MM.1S (cell line): ENCODE results near the gene ITPR3.

ENCODE experiments used
- DNase-seq: peaks from one replicate; pipeline ENCODE4 v3.0.0-alpha.2; 2015
- H2AFZ ChIP-seq: fragments of 300-600 bp; sonication (generic); 2 replicates; pipeline ENCODE4 v1.6.0; 2016; ENCODE audit warnings: antibody characterized with exemption, low read length
- H3F3A ChIP-seq: fragments of 300-600 bp; sonication (generic); 2 replicates; pipeline ENCODE4 v1.6.1; 2016; ENCODE audit warnings: mild to moderate bottlenecking, antibody characterized with exemption, low read length, moderate library complexity, mixed read lengths; ENCODE audit not compliant: insufficient read depth
- H3K27ac ChIP-seq: fragments of 300-600 bp; sonication (generic); 2 replicates; pipeline ENCODE4 v1.5.1; 2016; ENCODE audit warnings: mild to moderate bottlenecking, low read length
- H3K27me3 ChIP-seq: fragments of 300-600 bp; sonication (generic); replicated peaks from 2 replicates; pipeline ENCODE4 v1.6.0; 2016; ENCODE audit warnings: low read length; ENCODE audit not compliant: insufficient read depth
- H3K36me3 ChIP-seq: fragments of 300-600 bp; sonication (generic); replicated peaks from 2 replicates; pipeline ENCODE4 v1.6.1; 2016; ENCODE audit warnings: mild to moderate bottlenecking, low read length, mixed read lengths; ENCODE audit not compliant: insufficient read depth
- H3K4me1 ChIP-seq: fragments of 300-600 bp; sonication (generic); 2 replicates; pipeline ENCODE4 v1.6.1; 2016; ENCODE audit warnings: low read length, mixed read lengths
- H3K4me2 ChIP-seq: fragments of 300-600 bp; sonication (generic); 2 replicates; pipeline ENCODE4 v1.6.0; 2016; ENCODE audit warnings: low read depth, low read length
- H3K4me3 ChIP-seq: fragments of 300-600 bp; sonication (generic); 2 replicates; pipeline ENCODE4 v1.5.1; 2016; ENCODE audit warnings: low read length, mixed read lengths
- H3K79me2 ChIP-seq: fragments of 300-600 bp; sonication (generic); 2 replicates; pipeline ENCODE4 v1.6.1; 2016; ENCODE audit warnings: mixed run types, low read length, mixed read lengths
- H3K9ac ChIP-seq: fragments of 300-600 bp; sonication (generic); 2 replicates; pipeline ENCODE4 v1.6.1; 2016; ENCODE audit warnings: low read length, mixed read lengths
- H3K9me2 ChIP-seq: fragments of 300-600 bp; sonication (generic); replicated peaks from 2 replicates; pipeline ENCODE4 v1.6.1; 2016; ENCODE audit warnings: mild to moderate bottlenecking, low read length, mixed read lengths; ENCODE audit not compliant: insufficient read depth
- H3K9me3 ChIP-seq: fragments of 300-600 bp; sonication (generic); replicated peaks from 2 replicates; pipeline ENCODE4 v1.6.1; 2016; ENCODE audit warnings: mild to moderate bottlenecking, low read length, mixed read lengths; ENCODE audit not compliant: insufficient read depth
- H4K20me1 ChIP-seq: fragments of 300-600 bp; sonication (generic); 2 replicates; pipeline ENCODE4 v1.6.1; 2016; ENCODE audit warnings: mild to moderate bottlenecking, low read length, moderate library complexity, mixed read lengths; ENCODE audit not compliant: insufficient read depth
- EZH2 ChIP-seq: fragments of 300-600 bp; sonication (generic); optimal IDR thresholded peaks from 2 replicates; pipeline ENCODE3; 2017; ENCODE audit warnings: low read depth, mild to moderate bottlenecking, antibody characterized with exemption, low read length, mixed read lengths
- EZH2phosphoT487 ChIP-seq: fragments of 300-600 bp; sonication (generic); IDR thresholded peaks from 2 replicates; pipeline ENCODE4 v1.6.1; 2018; ENCODE audit warnings: antibody characterized with exemption, low read length
- TF ChIP-seq, protein P1 (sequence below): fragments of 300-600 bp; sonication (generic); IDR thresholded peaks from 2 replicates; pipeline ENCODE4 v1.5.1; 2016; ENCODE audit warnings: antibody characterized with exemption, low read length, mixed read lengths

ITPR3 gene

DNA sequence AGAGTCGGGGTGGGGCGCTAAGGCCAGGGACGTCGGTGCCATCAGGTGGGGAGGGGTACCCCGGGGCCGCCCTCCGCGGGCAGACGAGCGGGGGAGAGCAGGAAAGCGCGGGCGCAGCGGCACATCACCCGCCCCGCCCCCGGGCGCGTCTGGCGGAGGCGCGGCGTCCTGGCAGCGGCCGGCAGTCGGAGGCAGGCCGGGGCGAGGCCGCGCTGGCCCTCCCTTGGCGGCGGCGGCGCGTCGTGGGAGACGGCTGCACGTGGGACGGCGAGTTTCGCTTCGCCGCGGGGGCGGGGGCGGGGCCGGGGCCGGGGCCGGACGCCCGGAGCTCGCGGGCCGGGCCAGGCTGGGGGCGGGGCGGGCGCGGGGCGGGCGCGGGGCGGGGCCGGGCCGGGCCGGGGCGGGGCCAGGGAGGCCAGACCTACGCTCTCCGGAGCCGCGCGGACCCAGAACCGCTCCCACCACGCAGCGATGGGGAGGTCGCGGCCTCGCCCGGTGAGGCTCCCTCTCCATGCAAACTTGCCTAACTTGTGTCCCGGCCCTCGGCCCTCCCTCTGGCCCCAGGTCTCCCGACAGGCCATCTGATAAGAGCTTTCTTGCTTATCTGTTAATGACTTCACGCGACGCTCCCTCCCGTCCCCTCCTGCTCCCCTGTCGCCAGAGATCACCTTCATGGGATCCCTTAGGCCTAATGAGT, 12.5 kb downstream of the ITPR3 start:
- no peaks in the 10 kb centered on the region for H3K27me3 ChIP-seq
- H3K79me2 ChIP-seq = peaks cover 89% of the 10 kb centered on the region
- no peaks in the 10 kb centered on the region for H3K9me2 ChIP-seq
- H3K36me3 ChIP-seq = no peaks in the 10 kb centered on the region
- H3K27ac ChIP-seq = peak overlapping the region; percentile 6; the same call in 1 of the 2 replicates
- peaks cover 16% of the 10 kb centered on the region for H3K4me1 ChIP-seq
- peaks cover 17% of the 10 kb centered on the region for H4K20me1 ChIP-seq
- peaks cover 10% of the 10 kb centered on the region; the same call in 1 of the 2 replicates for H3F3A ChIP-seq
- H3K9me3 ChIP-seq = no peaks in the 10 kb centered on the region
- H3K9ac ChIP-seq = no peak overlapping the region
- H3K4me3 ChIP-seq = peak overlapping the region; percentile 34; the same call in 1 of the 2 replicates
- H2AFZ ChIP-seq = no peak overlapping the region
- H3K4me2 ChIP-seq = peak overlapping the region; percentile 74
- peak; percentile 67 for DNase-seq
- TF ChIP-seq EZH2 (no peak), EZH2phosphoT487 (no peak)
- TF ChIP-seq, protein P1, sequence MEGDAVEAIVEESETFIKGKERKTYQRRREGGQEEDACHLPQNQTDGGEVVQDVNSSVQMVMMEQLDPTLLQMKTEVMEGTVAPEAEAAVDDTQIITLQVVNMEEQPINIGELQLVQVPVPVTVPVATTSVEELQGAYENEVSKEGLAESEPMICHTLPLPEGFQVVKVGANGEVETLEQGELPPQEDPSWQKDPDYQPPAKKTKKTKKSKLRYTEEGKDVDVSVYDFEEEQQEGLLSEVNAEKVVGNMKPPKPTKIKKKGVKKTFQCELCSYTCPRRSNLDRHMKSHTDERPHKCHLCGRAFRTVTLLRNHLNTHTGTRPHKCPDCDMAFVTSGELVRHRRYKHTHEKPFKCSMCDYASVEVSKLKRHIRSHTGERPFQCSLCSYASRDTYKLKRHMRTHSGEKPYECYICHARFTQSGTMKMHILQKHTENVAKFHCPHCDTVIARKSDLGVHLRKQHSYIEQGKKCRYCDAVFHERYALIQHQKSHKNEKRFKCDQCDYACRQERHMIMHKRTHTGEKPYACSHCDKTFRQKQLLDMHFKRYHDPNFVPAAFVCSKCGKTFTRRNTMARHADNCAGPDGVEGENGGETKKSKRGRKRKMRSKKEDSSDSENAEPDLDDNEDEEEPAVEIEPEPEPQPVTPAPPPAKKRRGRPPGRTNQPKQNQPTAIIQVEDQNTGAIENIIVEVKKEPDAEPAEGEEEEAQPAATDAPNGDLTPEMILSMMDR = no peak

DNA sequence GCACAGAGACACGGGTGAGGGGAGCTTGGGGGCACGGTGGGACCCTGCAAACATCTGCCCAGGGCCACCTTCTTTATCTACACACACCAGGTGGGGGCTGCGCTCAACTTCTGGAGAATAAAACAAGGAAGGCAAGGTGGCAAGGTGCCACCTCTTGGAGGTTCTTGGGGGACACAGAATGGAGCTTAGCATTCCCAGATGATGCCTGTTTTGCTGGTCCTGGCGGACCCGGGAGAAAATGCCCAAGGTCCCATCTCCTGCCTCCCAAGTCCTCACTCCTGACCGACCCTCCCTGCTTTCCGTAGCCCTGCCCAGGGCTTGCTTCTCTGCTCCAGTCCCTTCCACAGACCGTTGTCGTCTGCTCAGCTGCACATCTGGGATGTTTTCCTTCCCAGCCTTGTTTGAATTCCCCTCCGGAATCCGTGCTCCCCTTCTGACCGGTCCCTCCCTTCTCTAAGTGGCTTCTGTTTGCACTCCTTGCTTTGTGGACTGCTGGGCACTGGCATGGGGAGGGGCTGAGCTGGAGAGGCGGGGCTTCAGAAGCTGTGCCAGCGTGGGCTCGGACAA, 13.1 kb downstream of the ITPR3 start:
- DNase-seq = no peak
- Histone ChIP-seq H3K9me2 (no peaks in the 10 kb centered on the region), H3F3A (peaks cover 5% of the 10 kb centered on the region; the same call in 1 of the 2 replicates), H3K4me3 (peak overlapping the region; percentile 34; the same call in 1 of the 2 replicates), H3K4me2 (peak overlapping the region; percentile 64), H3K9ac (no peak overlapping the region), H4K20me1 (peaks cover 17% of the 10 kb centered on the region), H3K36me3 (no peaks in the 10 kb centered on the region), H3K9me3 (no peaks in the 10 kb centered on the region), H3K4me1 (peaks cover 11% of the 10 kb centered on the region), H3K27ac (no peak overlapping the region), H3K79me2 (peaks cover 88% of the 10 kb centered on the region), H2AFZ (no peak overlapping the region), H3K27me3 (no peaks in the 10 kb centered on the region)
- no peak for TF ChIP-seq EZH2
- TF ChIP-seq, protein P1 = no peak
- no peak for TF ChIP-seq EZH2phosphoT487

DNA sequence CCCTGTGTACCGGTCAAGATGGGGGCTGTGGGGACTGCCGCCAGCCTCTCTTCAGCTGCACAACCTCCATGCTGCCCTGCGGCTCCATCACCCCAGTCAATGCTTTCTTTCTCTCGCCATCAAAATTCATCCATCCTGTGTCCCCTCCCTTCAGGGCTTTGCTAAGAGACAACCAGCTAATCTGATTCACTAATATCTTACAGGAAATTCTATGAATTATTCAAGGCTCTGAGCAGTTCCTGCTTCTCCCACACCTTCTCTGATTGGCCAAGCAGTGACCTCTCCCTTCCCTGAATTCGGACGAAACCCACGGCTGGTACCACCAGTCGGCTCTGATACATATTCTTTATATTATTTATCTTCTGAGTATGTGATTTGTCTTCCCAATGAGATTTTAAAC, 13.8 kb downstream of the ITPR3 start:
- Histone ChIP-seq H3K4me3 (no peak overlapping the region), H3F3A (peaks cover 5% of the 10 kb centered on the region; the same call in 1 of the 2 replicates), H3K4me1 (peaks cover 10% of the 10 kb centered on the region), H3K27ac (no peak overlapping the region), H3K27me3 (no peaks in the 10 kb centered on the region), H3K4me2 (no peak overlapping the region), H3K9ac (no peak overlapping the region), H2AFZ (no peak overlapping the region), H3K36me3 (no peaks in the 10 kb centered on the region), H4K20me1 (peaks cover 17% of the 10 kb centered on the region), H3K9me3 (no peaks in the 10 kb centered on the region), H3K79me2 (peaks cover 91% of the 10 kb centered on the region), H3K9me2 (no peaks in the 10 kb centered on the region)
- DNase-seq = no peak
- no peak for TF ChIP-seq EZH2phosphoT487
- TF ChIP-seq, protein P1 = no peak
- TF ChIP-seq EZH2 = no peak
